Cardiac muscle cell (in vitro differentiated cells and primary cell): ENCODE measurements around the gene BMP8B. TPM values are rescaled to one million over a fixed set of nuclear protein-coding genes. Genes with fewer than 3 reads are reported as not detected.
"Not testable (repeated sequence)": the region's sequence is repeated elsewhere in the genome, so short reads cannot be mapped to it uniquely, and the experiment has no call there.

Experiments used
- DNase-seq, 2 donors: peaks; one replicate each; pipeline versions ENCODE4 v3.0.0 to v3.0.0-alpha.2; 2010 to 2017; ENCODE audit warnings: low read depth in 1 of 2, low spot score in 1 of 2
- H3K27ac ChIP-seq: fragments of 200-600 bp; sonication (generic); 2 replicates; pipeline ENCODE4 v1.5.1; 2016
- H3K27me3 ChIP-seq: fragments of 200-600 bp; sonication (generic); 2 replicates; pipeline ENCODE4 v1.6.0; 2016; ENCODE audit warnings: control low read depth
- H3K36me3 ChIP-seq: fragments of 200-600 bp; sonication (generic); 2 replicates; pipeline ENCODE4 v1.5.1; 2016; ENCODE audit warnings: control low read depth
- H3K4me1 ChIP-seq: fragments of 200-600 bp; sonication (generic); 2 replicates; pipeline ENCODE4 v1.8.1; 2017; ENCODE audit warnings: low read depth, mild to moderate bottlenecking, mixed run types
- H3K4me3 ChIP-seq: fragments of 200-600 bp; sonication (generic); 2 replicates; pipeline ENCODE4 v1.5.1; 2016; ENCODE audit warnings: mild to moderate bottlenecking
- H3K9me3 ChIP-seq: fragments of 200-600 bp; sonication (generic); 2 replicates; pipeline ENCODE4 v1.5.1; 2017; ENCODE audit warnings: low read depth, mild to moderate bottlenecking, control low read depth
- CTCF ChIP-seq: IDR thresholded peaks from 2 replicates; pipeline ENCODE4 v1.5.1; 2012; ENCODE audit warnings: low read depth, mild to moderate bottlenecking, low read length
- polyA plus RNA-seq: library from polyadenylated mRNA; unstranded; fragments of >200 nt; fragmentation: Nextera tagmentation; extraction: Ambion mirVana; gene quantifications from 2 replicates; pipeline ENCODE4 v1.2.1, GENCODE V29; 2016
- total RNA-seq: library from RNA; depleted of rRNA; stranded (reverse); fragments of >200 nt; gene quantifications from 2 replicates; pipeline ENCODE4 v1.2.3, GENCODE V29; 2016

The BMP8B gene
- total and polyA plus RNA-seq, 2 experiments from 2014 or later, result 0.02 TPM; not detected in 1

- Histone ChIP-seq H3K9me3 (no peaks in the 10 kb centered on the region), H3K36me3 (no peaks in the 10 kb centered on the region), H3K27ac (no peak overlapping the region), H3K4me3 (no peak overlapping the region), H3K4me1 (no peaks in the 10 kb centered on the region), H3K27me3 (peaks cover 61% of the 10 kb centered on the region)
- no peak for TF ChIP-seq CTCF
- no peak for DNase-seq
These were observed 7.3 kb downstream of the BMP8B start for GRCh38 chr1:39781349-39781715.

GRCh38 chr1:39779821-39780220 is 8.8 kb downstream of the BMP8B start:
- DNase-seq, result no peak
- no peaks in the 10 kb centered on the region for H3K4me1 ChIP-seq
- H3K27me3 ChIP-seq, result peaks cover 56% of the 10 kb centered on the region
- no peak overlapping the region for H3K27ac ChIP-seq
- H3K36me3 ChIP-seq, result no peaks in the 10 kb centered on the region
- H3K4me3 ChIP-seq, result no peak overlapping the region
- H3K9me3 ChIP-seq, result no peaks in the 10 kb centered on the region
- TF ChIP-seq CTCF, result no peak

DNA sequence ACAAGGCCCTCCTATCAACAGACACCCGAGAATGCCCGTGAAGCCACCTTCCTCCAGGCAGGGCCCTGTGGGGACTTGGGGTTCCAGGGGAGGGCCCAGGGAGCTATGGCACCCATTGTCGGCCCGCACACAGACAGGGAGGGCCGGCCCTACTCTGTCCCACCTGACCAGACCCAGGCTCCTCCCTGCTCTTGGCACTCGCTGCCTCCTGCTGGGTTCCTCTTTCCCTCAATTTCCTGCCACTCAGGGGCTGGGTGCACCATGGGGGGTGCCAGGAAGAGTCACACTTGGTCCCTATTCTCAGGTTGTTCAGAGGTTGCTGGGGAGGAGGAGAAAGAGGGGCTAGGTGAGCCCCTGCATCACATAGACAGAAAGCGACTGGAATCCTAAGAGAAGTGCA is 9.5 kb downstream of the BMP8B start:
- H3K4me1 ChIP-seq, result no peaks in the 10 kb centered on the region
- no peak overlapping the region for H3K27ac ChIP-seq
- H3K36me3 ChIP-seq, result no peaks in the 10 kb centered on the region
- no peak overlapping the region for H3K4me3 ChIP-seq
- no peaks in the 10 kb centered on the region for H3K9me3 ChIP-seq
- no peak for TF ChIP-seq CTCF
- DNase-seq, result no peak
- H3K27me3 ChIP-seq, result peaks cover 56% of the 10 kb centered on the region

- H3K27me3 ChIP-seq, result peaks cover 51% of the 10 kb centered on the region
- not testable (repeated sequence) for H3K27ac ChIP-seq, DNase-seq, H3K9me3 ChIP-seq, H3K4me3 ChIP-seq, H3K4me1 ChIP-seq, H3K36me3 ChIP-seq
These were observed 10.1 kb downstream of the BMP8B start for GRCh38 chr1:39778463-39779099.

DNA sequence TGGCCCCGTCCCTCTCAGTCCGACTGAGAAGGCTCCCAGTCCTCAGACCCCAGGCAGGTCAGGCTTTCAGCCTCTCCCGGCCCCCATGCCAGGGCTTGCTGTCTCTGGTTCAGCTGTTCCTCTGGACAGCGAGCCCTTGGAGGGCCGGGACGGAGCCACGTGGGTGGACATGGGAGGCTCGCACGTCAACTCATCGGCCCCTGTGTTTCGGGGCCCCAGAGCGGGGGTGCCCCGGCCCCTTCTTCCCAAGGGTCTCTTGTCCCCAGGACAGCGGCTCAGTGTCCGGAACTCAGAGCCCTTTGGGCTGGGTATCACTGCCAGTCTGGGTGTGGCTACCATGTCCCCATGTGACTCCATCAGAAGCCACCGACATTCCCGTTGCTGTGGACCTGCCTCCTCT is 10.8 kb downstream of the BMP8B start:
- H3K27me3 ChIP-seq, result peaks cover 44% of the 10 kb centered on the region
- H3K27ac ChIP-seq, DNase-seq, H3K4me1 ChIP-seq, H3K36me3 ChIP-seq, H3K9me3 ChIP-seq, H3K4me3 ChIP-seq: not testable (repeated sequence)

- DNase-seq, result no peak
- no peaks in the 10 kb centered on the region for H3K4me1 ChIP-seq
- H3K36me3 ChIP-seq, result no peaks in the 10 kb centered on the region
- no peak overlapping the region for H3K4me3 ChIP-seq
- no peak overlapping the region for H3K27ac ChIP-seq
- peaks cover 38% of the 10 kb centered on the region for H3K27me3 ChIP-seq
- no peaks in the 10 kb centered on the region for H3K9me3 ChIP-seq
- no peak for TF ChIP-seq CTCF
These were observed 11.4 kb downstream of the BMP8B start for GRCh38 chr1:39777306-39777705.

GRCh38 chr1:39776886-39777285 is 11.8 kb downstream of the BMP8B start:
- Histone ChIP-seq H3K4me3 (no peak overlapping the region), H3K9me3 (no peaks in the 10 kb centered on the region), H3K36me3 (no peaks in the 10 kb centered on the region), H3K27me3 (peaks cover 38% of the 10 kb centered on the region), H3K27ac (no peak overlapping the region), H3K4me1 (no peaks in the 10 kb centered on the region)
- DNase-seq, result no peak
- TF ChIP-seq CTCF, result no peak
